ENCODE data around the gene LMBRD1. TPM values are rescaled to one million over a fixed set of nuclear protein-coding genes. Genes with fewer than 3 reads are reported as not detected.

LMBRD1 gene
- total RNA-seq, 1 donor from 2014 or later, result 38.3 TPM

- no peak for TF ChIP-seq CTCF (conservative IDR thresholded peaks at IDR 0.05)
- Mint-ChIP-seq H3K4me3 (no peak overlapping the region), H3K9me3 (no peaks in the 10 kb centered on the region), H3K27me3 (no peaks in the 10 kb centered on the region), H3K36me3 (peaks cover 5% of the 10 kb centered on the region), H3K27ac (no peak overlapping the region), H3K4me1 (ENCODE audit: unreplicated experiment) (no peaks in the 10 kb centered on the region)
- no peak for DNase-seq (ENCODE audit: extremely low spot score, unreplicated experiment)
Measured at GRCh38 chr6:69735027-69735426, 61.8 kb downstream of the LMBRD1 start.

GRCh38 chr6:69732640-69733039 lies 64.2 kb downstream of the LMBRD1 start:
- no peak for DNase-seq (ENCODE audit: extremely low spot score, unreplicated experiment)
- no peak overlapping the region for H3K27ac Mint-ChIP-seq
- no peaks in the 10 kb centered on the region for H3K9me3 Mint-ChIP-seq
- peak; percentile 57 for TF ChIP-seq CTCF (conservative IDR thresholded peaks at IDR 0.05)
- H3K4me1 Mint-ChIP-seq (ENCODE audit: unreplicated experiment), result no peaks in the 10 kb centered on the region
- H3K4me3 Mint-ChIP-seq, result no peak overlapping the region
- H3K36me3 Mint-ChIP-seq, result peaks cover 3% of the 10 kb centered on the region
- no peaks in the 10 kb centered on the region for H3K27me3 Mint-ChIP-seq

GRCh38 chr6:69732045-69732444 lies 64.8 kb downstream of the LMBRD1 start:
- DNase-seq (ENCODE audit: extremely low spot score, unreplicated experiment), result no peak
- Mint-ChIP-seq H3K27me3 (no peaks in the 10 kb centered on the region), H3K4me1 (ENCODE audit: unreplicated experiment) (no peaks in the 10 kb centered on the region), H3K9me3 (no peaks in the 10 kb centered on the region), H3K4me3 (no peak overlapping the region), H3K27ac (no peak overlapping the region), H3K36me3 (peaks cover 1% of the 10 kb centered on the region)
- TF ChIP-seq CTCF (conservative IDR thresholded peaks at IDR 0.05), result no peak

GRCh38 chr6:69729870-69730449 lies 66.8 kb downstream of the LMBRD1 start:
- Mint-ChIP-seq H3K27me3 (no peaks in the 10 kb centered on the region), H3K9me3 (peaks cover 11% of the 10 kb centered on the region), H3K4me3 (no peak overlapping the region)

GRCh38 chr6:69722683-69723082 lies 74.1 kb downstream of the LMBRD1 start:
- no peaks in the 10 kb centered on the region for H3K4me1 Mint-ChIP-seq (ENCODE audit: unreplicated experiment)
- H3K36me3 Mint-ChIP-seq, result peaks cover 24% of the 10 kb centered on the region
- H3K27ac Mint-ChIP-seq, result no peak overlapping the region
- no peak overlapping the region for H3K4me3 Mint-ChIP-seq
- no peak for DNase-seq (ENCODE audit: extremely low spot score, unreplicated experiment)
- no peak for TF ChIP-seq CTCF (conservative IDR thresholded peaks at IDR 0.05)
- peaks cover 15% of the 10 kb centered on the region for H3K9me3 Mint-ChIP-seq
- H3K27me3 Mint-ChIP-seq, result no peaks in the 10 kb centered on the region

More at GRCh38 chr6:69729870-69730449, 66.8 kb downstream of the LMBRD1 start:
- H3K36me3 Mint-ChIP-seq, result peaks cover 14% of the 10 kb centered on the region
- TF ChIP-seq CTCF (conservative IDR thresholded peaks at IDR 0.05), result peak; percentile 74
- H3K4me1 Mint-ChIP-seq (ENCODE audit: unreplicated experiment), result no peaks in the 10 kb centered on the region
- no peak overlapping the region for H3K27ac Mint-ChIP-seq
- DNase-seq (ENCODE audit: extremely low spot score, unreplicated experiment), result no peak
